ENCODE results near the gene DUSP23.
A peak's percentile ranks its signal among the peaks of the same experiment; 100 is the strongest.

Gene DUSP23

GRCh38 chr1:159779403-159779851 is 1.3 kb upstream of the DUSP23 start:
- ChIA-PET POLR2A (ENCODE audit: low non-redundant PET) (no interaction called here), CTCF (no interaction called here)
- DNase-seq (ENCODE audit: low spot score) = peak; percentile 13
- peak overlapping the region; percentile 71; the same call in 1 of the 2 replicates for H3K27ac ChIP-seq
- no peak for TF ChIP-seq CTCF (conservative IDR thresholded peaks at IDR 0.05; ENCODE audit: low read depth)

- TF ChIP-seq CTCF (conservative IDR thresholded peaks at IDR 0.05; ENCODE audit: low read depth) = no peak
- peak overlapping the region; percentile 81 for H3K27ac ChIP-seq
- DNase-seq (ENCODE audit: low spot score) = no peak
- CTCF ChIA-PET = interaction anchor here (0.7 to 1.7 kb wide), 6 partner anchors 8 to 226 kb away, joined by 3 to 16 read pairs (median 4); no protein-coding TSS in a partner anchor
- POLR2A ChIA-PET (ENCODE audit: low non-redundant PET) = no interaction called here
Measured at GRCh38 chr1:159781992-159782391, 1.2 kb downstream of the DUSP23 start.

DNA sequence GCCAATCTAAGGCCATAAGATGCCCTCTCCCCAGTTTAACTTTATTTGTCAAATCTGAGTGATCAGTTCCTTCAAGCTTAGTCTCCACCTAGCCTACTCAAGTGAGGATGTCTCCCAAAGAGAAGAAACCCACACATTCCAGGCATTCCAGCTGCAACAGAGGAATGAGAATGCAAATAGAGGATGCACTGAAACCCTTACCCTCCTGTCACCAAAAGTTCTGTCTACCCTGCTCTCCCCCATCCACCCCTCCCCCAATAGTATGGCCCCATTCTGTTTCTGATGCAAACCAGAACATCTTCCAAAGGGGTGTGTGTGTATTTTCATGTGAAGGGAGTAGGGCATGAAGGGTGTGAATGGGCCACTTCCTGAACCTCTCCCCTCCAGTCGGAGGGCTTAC is 3.0 kb downstream of the DUSP23 start:
- CTCF ChIA-PET = interaction anchor here (0.6 kb wide), 1 partner anchor 65 kb away, joined by 3 read pairs; no protein-coding TSS in a partner anchor
- POLR2A ChIA-PET (ENCODE audit: low non-redundant PET) = no interaction called here
- H3K27ac ChIP-seq = no peak overlapping the region
- no peak for TF ChIP-seq CTCF (conservative IDR thresholded peaks at IDR 0.05; ENCODE audit: low read depth)
- DNase-seq (ENCODE audit: low spot score) = no peak

GRCh38 chr1:159786465-159786864 is 5.7 kb downstream of the DUSP23 start:
- H3K27ac ChIP-seq = peak overlapping the region; percentile 80
- ChIA-PET CTCF (interaction anchor here (0.7 to 2.4 kb wide), 4 partner anchors 12 to 221 kb away, joined by 3 to 10 read pairs (median 4); no protein-coding TSS in a partner anchor), POLR2A (ENCODE audit: low non-redundant PET) (no interaction called here)
- no peak for DNase-seq (ENCODE audit: low spot score)
- no peak for TF ChIP-seq CTCF (conservative IDR thresholded peaks at IDR 0.05; ENCODE audit: low read depth)

- TF ChIP-seq CTCF (conservative IDR thresholded peaks at IDR 0.05; ENCODE audit: low read depth) = no peak
- H3K27ac ChIP-seq = peak overlapping the region; percentile 80
- no peak for DNase-seq (ENCODE audit: low spot score)
- CTCF ChIA-PET = interaction anchor here (0.7 to 2.4 kb wide), 5 partner anchors 12 to 221 kb away, joined by 3 to 10 read pairs (median 4); no protein-coding TSS in a partner anchor
- POLR2A ChIA-PET (ENCODE audit: low non-redundant PET) = no interaction called here
Measured at GRCh38 chr1:159786966-159787365, 6.2 kb downstream of the DUSP23 start.

- ChIA-PET CTCF (interaction anchor here (0.8 to 1.3 kb wide), 3 partner anchors 9 to 10 kb away, joined by 4 to 6 read pairs (median 5); partner anchors contain the start of gene DUSP23), POLR2A (ENCODE audit: low non-redundant PET) (no interaction called here)
- no peak overlapping the region for H3K27ac ChIP-seq
- no peak for TF ChIP-seq CTCF (conservative IDR thresholded peaks at IDR 0.05; ENCODE audit: low read depth)
- no peak for DNase-seq (ENCODE audit: low spot score)
Measured at GRCh38 chr1:159790237-159790917, 9.6 kb downstream of the DUSP23 start.

Measured in RWPE1 (cell line).